GM12892 (cell line): Measurements from ENCODE around the gene ZCCHC7.
"Not testable (repeated sequence)": the region's sequence is repeated elsewhere in the genome, so short reads cannot be mapped to it uniquely, and the experiment has no call there.

Experiments used
- POLR2A ChIP-seq: IDR thresholded peaks from 2 replicates; pipeline ENCODE4 v1.6.1; 2011; ENCODE audit warnings: low read depth, low read length, control low read depth
- POLR2AphosphoS5 ChIP-seq: IDR thresholded peaks from 2 replicates; pipeline ENCODE4 v1.6.1; 2011; ENCODE audit warnings: low read depth, low read length, control low read depth

DNA sequence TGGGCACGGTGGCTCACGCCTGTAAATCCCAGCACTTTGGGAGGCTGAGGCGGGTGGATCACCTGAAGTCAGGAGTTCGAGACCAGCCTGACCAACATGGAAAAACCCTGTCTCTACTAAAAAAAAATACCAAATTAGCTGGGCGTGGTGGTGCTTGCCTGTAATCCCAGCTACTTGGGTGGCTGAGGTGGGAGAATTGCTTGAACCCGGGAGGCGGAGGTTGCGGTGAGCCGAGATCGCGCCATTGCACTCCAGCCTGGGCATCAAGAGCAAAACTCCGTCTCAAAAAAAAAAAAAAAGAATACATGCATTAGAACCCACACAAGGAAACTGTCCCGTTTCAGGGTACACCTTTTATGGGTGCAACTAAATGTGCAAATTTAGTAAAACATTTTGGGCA lies 70.4 kb downstream of the ZCCHC7 start:
- TF ChIP-seq POLR2AphosphoS5, POLR2A: not testable (repeated sequence)
